Measurements from ENCODE around the gene MAP2K5. TPM values are rescaled to one million over a fixed set of nuclear protein-coding genes. Genes with fewer than 3 reads are reported as not detected.

MAP2K5 gene
- total RNA-seq, 2 experiments from 2014 or later: 22.2 to 27.9 TPM

DNA sequence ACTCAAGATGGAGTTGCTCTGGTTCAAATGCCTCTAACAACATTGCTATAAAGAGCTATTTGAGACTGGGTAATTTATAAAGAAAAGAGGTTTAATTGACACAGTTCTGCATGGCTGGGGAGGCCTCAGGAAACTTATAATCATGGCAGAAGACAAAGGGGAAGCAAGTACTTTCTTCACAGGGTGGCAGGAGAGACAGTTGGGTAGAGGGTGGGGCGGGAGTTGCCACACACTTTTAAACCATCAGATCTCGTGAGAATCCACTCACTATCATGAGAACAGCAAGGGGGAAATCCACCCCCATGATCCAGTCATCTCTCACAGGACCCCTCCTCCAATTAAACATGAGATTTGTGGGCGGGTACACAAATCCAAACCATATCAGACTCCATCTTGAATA, 30.7 kb downstream of the MAP2K5 start:
- ATAC-seq (ENCODE audit: poor library complexity): no peak
- no peak for DNase-seq
- Histone ChIP-seq H3K27ac (ENCODE audit: low read depth in 1 of 2, low read length in 2 of 2) (no peak overlapping the region), H3K27me3 (ENCODE audit: control insufficient read depth in 1 of 2, insufficient read depth in 2 of 2, low read length in 2 of 2) (no peaks in the 10 kb centered on the region), H3K4me3 (ENCODE audit: low read length) (no peak overlapping the region), H3K36me3 (ENCODE audit: insufficient read depth, low read length) (peaks cover 13% of the 10 kb centered on the region), H3K9me3 (ENCODE audit: control insufficient read depth in 1 of 2, insufficient read depth in 1 of 2, low read length in 2 of 2) (no peaks in the 10 kb centered on the region), H3K4me1 (ENCODE audit: insufficient read depth, low read length) (no peaks in the 10 kb centered on the region)
- Mint-ChIP-seq H3K9me3 (no peaks in the 10 kb centered on the region), H3K27ac (no peak overlapping the region), H3K4me3 (no peak overlapping the region), H3K27me3 (no peaks in the 10 kb centered on the region), H3K4me1 (ENCODE audit: low read depth) (no peaks in the 10 kb centered on the region), H3K36me3 (ENCODE audit: low read depth) (peaks cover 29% of the 10 kb centered on the region)
- TF ChIP-seq, protein P1, sequence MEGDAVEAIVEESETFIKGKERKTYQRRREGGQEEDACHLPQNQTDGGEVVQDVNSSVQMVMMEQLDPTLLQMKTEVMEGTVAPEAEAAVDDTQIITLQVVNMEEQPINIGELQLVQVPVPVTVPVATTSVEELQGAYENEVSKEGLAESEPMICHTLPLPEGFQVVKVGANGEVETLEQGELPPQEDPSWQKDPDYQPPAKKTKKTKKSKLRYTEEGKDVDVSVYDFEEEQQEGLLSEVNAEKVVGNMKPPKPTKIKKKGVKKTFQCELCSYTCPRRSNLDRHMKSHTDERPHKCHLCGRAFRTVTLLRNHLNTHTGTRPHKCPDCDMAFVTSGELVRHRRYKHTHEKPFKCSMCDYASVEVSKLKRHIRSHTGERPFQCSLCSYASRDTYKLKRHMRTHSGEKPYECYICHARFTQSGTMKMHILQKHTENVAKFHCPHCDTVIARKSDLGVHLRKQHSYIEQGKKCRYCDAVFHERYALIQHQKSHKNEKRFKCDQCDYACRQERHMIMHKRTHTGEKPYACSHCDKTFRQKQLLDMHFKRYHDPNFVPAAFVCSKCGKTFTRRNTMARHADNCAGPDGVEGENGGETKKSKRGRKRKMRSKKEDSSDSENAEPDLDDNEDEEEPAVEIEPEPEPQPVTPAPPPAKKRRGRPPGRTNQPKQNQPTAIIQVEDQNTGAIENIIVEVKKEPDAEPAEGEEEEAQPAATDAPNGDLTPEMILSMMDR (IDR thresholded peaks at IDR 0.05): no peak
- ChIA-PET CTCF (no interaction called here), POLR2A (no interaction called here)
- intact Hi-C loops (cut with DNase I, micrococcal nuclease): no loop called here

DNA sequence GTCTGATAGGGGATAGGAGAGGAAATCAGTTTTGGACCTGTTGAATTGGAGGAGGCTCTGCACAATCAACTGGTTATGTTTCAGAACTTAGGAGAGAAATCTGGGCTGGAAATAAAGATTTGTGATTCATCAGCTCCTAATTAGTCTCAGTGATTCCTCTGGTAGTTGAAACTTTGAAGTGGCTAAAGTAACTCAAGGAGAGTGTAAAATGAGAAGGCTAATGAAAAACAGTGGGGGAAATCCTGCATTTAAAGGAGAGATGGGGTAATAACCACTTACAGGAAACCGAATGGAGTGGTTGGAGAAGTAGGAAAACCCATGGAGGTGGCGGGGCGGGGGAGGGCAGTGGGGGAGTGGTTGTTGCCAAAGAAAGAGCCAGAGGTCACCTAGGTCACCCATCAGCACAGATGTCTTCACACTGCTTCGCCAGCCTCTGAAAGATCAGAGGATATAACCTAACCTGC, 32.6 kb downstream of the MAP2K5 start:
- Mint-ChIP-seq H3K36me3 (ENCODE audit: low read depth) (peaks cover 23% of the 10 kb centered on the region), H3K4me1 (ENCODE audit: low read depth) (no peaks in the 10 kb centered on the region), H3K9me3 (no peaks in the 10 kb centered on the region), H3K27ac (no peak overlapping the region), H3K4me3 (no peak overlapping the region), H3K27me3 (no peaks in the 10 kb centered on the region)
- intact Hi-C loops (cut with DNase I, micrococcal nuclease): loop anchor here in 1 of 2 experiments (5.0 kb wide), 1 partner anchor 48 kb away; no protein-coding TSS in a partner anchor
- peaks cover 9% of the 10 kb centered on the region for H3K36me3 ChIP-seq (ENCODE audit: insufficient read depth, low read length)
- ChIA-PET CTCF (no interaction called here), POLR2A (no interaction called here)
- H3K4me1 ChIP-seq (ENCODE audit: insufficient read depth, low read length): no peaks in the 10 kb centered on the region
- H3K27ac ChIP-seq (ENCODE audit: low read depth in 1 of 2, low read length in 2 of 2): no peak overlapping the region
- no peaks in the 10 kb centered on the region for H3K27me3 ChIP-seq (ENCODE audit: control insufficient read depth in 1 of 2, insufficient read depth in 2 of 2, low read length in 2 of 2)
- no peaks in the 10 kb centered on the region for H3K9me3 ChIP-seq (ENCODE audit: control insufficient read depth in 1 of 2, insufficient read depth in 1 of 2, low read length in 2 of 2)
- no peak overlapping the region for H3K4me3 ChIP-seq (ENCODE audit: low read length)
- TF ChIP-seq, protein P1 (IDR thresholded peaks at IDR 0.05): no peak
- DNase-seq (no peak), ATAC-seq (ENCODE audit: poor library complexity) (no peak)

DNA sequence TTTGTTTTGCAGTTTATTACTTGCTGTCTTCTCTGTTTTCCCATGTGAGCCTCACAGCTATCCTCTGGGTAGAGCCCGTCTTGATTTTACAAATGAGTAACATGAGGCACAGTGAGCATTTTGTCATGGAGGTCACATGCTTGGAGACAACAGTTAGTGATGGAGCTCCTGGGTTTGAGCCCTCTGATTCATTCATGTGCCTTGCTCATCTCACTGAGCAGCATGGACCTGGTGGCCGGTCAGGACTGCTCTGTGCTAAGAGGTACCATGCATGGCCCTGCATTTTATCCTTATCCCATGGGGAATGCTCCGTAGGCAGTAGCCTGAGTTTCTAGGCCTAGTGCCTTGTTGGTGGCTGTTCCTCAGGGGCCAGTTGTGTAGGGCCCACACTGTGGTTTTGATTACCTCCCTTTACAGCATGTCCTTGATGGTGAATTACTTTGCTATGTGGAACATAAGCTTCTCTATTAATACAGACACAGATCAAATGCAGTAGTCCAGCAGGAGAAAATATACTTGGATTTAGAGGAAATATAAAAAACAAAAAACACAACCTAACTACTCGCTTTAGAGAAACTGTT, 35.6 kb downstream of the MAP2K5 start:
- H3K36me3 Mint-ChIP-seq (ENCODE audit: low read depth): peaks cover 26% of the 10 kb centered on the region
- no peak overlapping the region for H3K27ac Mint-ChIP-seq
- POLR2A ChIA-PET: no interaction called here
- Histone ChIP-seq H3K27ac (ENCODE audit: low read depth in 1 of 2, low read length in 2 of 2) (no peak overlapping the region), H3K4me1 (ENCODE audit: insufficient read depth, low read length) (no peaks in the 10 kb centered on the region), H3K36me3 (ENCODE audit: insufficient read depth, low read length) (peaks cover 9% of the 10 kb centered on the region), H3K4me3 (ENCODE audit: low read length) (no peak overlapping the region), H3K27me3 (ENCODE audit: control insufficient read depth in 1 of 2, insufficient read depth in 2 of 2, low read length in 2 of 2) (no peaks in the 10 kb centered on the region), H3K9me3 (ENCODE audit: control insufficient read depth in 1 of 2, insufficient read depth in 1 of 2, low read length in 2 of 2) (no peaks in the 10 kb centered on the region)
- ATAC-seq (ENCODE audit: poor library complexity): no peak
- no peaks in the 10 kb centered on the region for H3K9me3 Mint-ChIP-seq
- no peaks in the 10 kb centered on the region for H3K27me3 Mint-ChIP-seq
- TF ChIP-seq, protein P1 (IDR thresholded peaks at IDR 0.05): no peak
- no peaks in the 10 kb centered on the region for H3K4me1 Mint-ChIP-seq (ENCODE audit: low read depth)
- DNase-seq: no peak
- no peak overlapping the region for H3K4me3 Mint-ChIP-seq
- intact Hi-C loops (cut with DNase I, micrococcal nuclease): loop anchor here in 1 of 2 experiments (5.0 kb wide), 1 partner anchor 51 kb away; no protein-coding TSS in a partner anchor
- CTCF ChIA-PET: no interaction called here

Data from CD4-positive, alpha-beta T cell (primary cell).